ENCODE data around the gene CHRM2.

CHRM2 gene

GRCh38 chr7:136914016-136914415 lies 45.6 kb downstream of the CHRM2 start:
- H3K9me3 ChIP-seq (ENCODE audit: control extremely low read depth in 1 of 5, control insufficient read depth in 4 of 5, insufficient read depth in 2 of 5, low read depth in 1 of 5, low read length in 4 of 5), result no peaks in the 10 kb centered on the region
- CTCF ChIA-PET, result interaction anchor here (0.7 kb wide), 1 partner anchor 13 kb away, joined by 3 read pairs; no protein-coding TSS in a partner anchor
- WGBS (ENCODE audit: insufficient coverage), result 100% methylated on average over 1 of the region's 3 CpGs
- no peak overlapping the region for H3K4me3 ChIP-seq (ENCODE audit: control insufficient read depth in 1 of 7, extremely low read depth in 1 of 7, insufficient read depth in 4 of 7, low read depth in 2 of 7, low read length in 6 of 7)
- no peaks in the 10 kb centered on the region for H3K36me3 ChIP-seq (ENCODE audit: control insufficient read depth in 4 of 4, insufficient read depth in 4 of 4, low read length in 3 of 4)
- H3K27me3 ChIP-seq (replicated peaks in 2 of 5; ENCODE audit: control insufficient read depth in 4 of 5, insufficient read depth in 5 of 5, low read length in 4 of 5), result no peaks in the 10 kb centered on the region
- POLR2A ChIA-PET, result no interaction called here
- DNase-seq, result no peak
- H3K27ac ChIP-seq (ENCODE audit: insufficient read depth in 1 of 2, low read depth in 1 of 2, low read length in 2 of 2, poor library complexity in 1 of 2, severe bottlenecking in 2 of 2), result no peak overlapping the region
- no peaks in the 10 kb centered on the region for H3K4me1 ChIP-seq (ENCODE audit: control extremely low read depth in 1 of 4, control insufficient read depth in 4 of 4, insufficient read depth in 4 of 4, low read length in 3 of 4)

GRCh38 chr7:136919820-136920219 lies 51.4 kb downstream of the CHRM2 start:
- Histone ChIP-seq H3K9me3 (ENCODE audit: control extremely low read depth in 1 of 5, control insufficient read depth in 4 of 5, insufficient read depth in 2 of 5, low read depth in 1 of 5, low read length in 4 of 5) (no peaks in the 10 kb centered on the region), H3K36me3 (ENCODE audit: control insufficient read depth in 4 of 4, insufficient read depth in 4 of 4, low read length in 3 of 4) (no peaks in the 10 kb centered on the region), H3K4me1 (ENCODE audit: control extremely low read depth in 1 of 4, control insufficient read depth in 4 of 4, insufficient read depth in 4 of 4, low read length in 3 of 4) (peaks cover 2 to 20% (median 4%) of the 10 kb centered on the region in 4 experiments), H3K27me3 (replicated peaks in 2 of 5; ENCODE audit: control insufficient read depth in 4 of 5, insufficient read depth in 5 of 5, low read length in 4 of 5) (no peaks in the 10 kb centered on the region), H3K27ac (ENCODE audit: insufficient read depth in 1 of 2, low read depth in 1 of 2, low read length in 2 of 2, poor library complexity in 1 of 2, severe bottlenecking in 2 of 2) (no peak overlapping the region), H3K4me3 (ENCODE audit: control insufficient read depth in 1 of 7, extremely low read depth in 1 of 7, insufficient read depth in 4 of 7, low read depth in 2 of 7, low read length in 6 of 7) (no peak overlapping the region)
- no CpG with 5 or more reads among the region's 2 CpGs for WGBS (ENCODE audit: insufficient coverage)
- ChIA-PET POLR2A (no interaction called here), CTCF (interaction anchor here (0.6 to 1.3 kb wide), 3 partner anchors 42 to 1154 kb away, joined by 3 read pairs; no protein-coding TSS in a partner anchor)
- DNase-seq, result no peak

GRCh38 chr7:136923111-136923667 lies 54.7 kb downstream of the CHRM2 start:
- CTCF ChIA-PET, result no interaction called here
- no peaks in the 10 kb centered on the region for H3K36me3 ChIP-seq (ENCODE audit: control insufficient read depth in 4 of 4, insufficient read depth in 4 of 4, low read length in 3 of 4)
- no peak overlapping the region for H3K27ac ChIP-seq (ENCODE audit: insufficient read depth in 1 of 2, low read depth in 1 of 2, low read length in 2 of 2, poor library complexity in 1 of 2, severe bottlenecking in 2 of 2)
- peaks cover 6 to 43% (median 17%) of the 10 kb centered on the region in 4 experiments for H3K4me1 ChIP-seq (ENCODE audit: control extremely low read depth in 1 of 4, control insufficient read depth in 4 of 4, insufficient read depth in 4 of 4, low read length in 3 of 4)
- WGBS (ENCODE audit: insufficient coverage), result no CpG with 5 or more reads among the region's 3 CpGs
- H3K27me3 ChIP-seq (replicated peaks in 2 of 5; ENCODE audit: control insufficient read depth in 4 of 5, insufficient read depth in 5 of 5, low read length in 4 of 5), result no peaks in the 10 kb centered on the region
- POLR2A ChIA-PET, result no interaction called here
- DNase-seq, result no peak
- H3K9me3 ChIP-seq (ENCODE audit: control extremely low read depth in 1 of 5, control insufficient read depth in 4 of 5, insufficient read depth in 2 of 5, low read depth in 1 of 5, low read length in 4 of 5), result no peaks in the 10 kb centered on the region
- no peak overlapping the region for H3K4me3 ChIP-seq (ENCODE audit: control insufficient read depth in 1 of 7, extremely low read depth in 1 of 7, insufficient read depth in 4 of 7, low read depth in 2 of 7, low read length in 6 of 7)

- DNase-seq, result peak; percentile 44 to 78 (median 65)
- H3K36me3 ChIP-seq (ENCODE audit: control insufficient read depth in 4 of 4, insufficient read depth in 4 of 4, low read length in 3 of 4), result no peaks in the 10 kb centered on the region
- POLR2A ChIA-PET, result interaction anchor here (0.6 kb wide), 1 partner anchor 81 kb away, joined by 3 read pairs; no protein-coding TSS in a partner anchor
- peaks cover 6 to 43% (median 19%) of the 10 kb centered on the region in 4 experiments for H3K4me1 ChIP-seq (ENCODE audit: control extremely low read depth in 1 of 4, control insufficient read depth in 4 of 4, insufficient read depth in 4 of 4, low read length in 3 of 4)
- no peaks in the 10 kb centered on the region for H3K27me3 ChIP-seq (replicated peaks in 2 of 5; ENCODE audit: control insufficient read depth in 4 of 5, insufficient read depth in 5 of 5, low read length in 4 of 5)
- H3K4me3 ChIP-seq (ENCODE audit: control insufficient read depth in 1 of 7, extremely low read depth in 1 of 7, insufficient read depth in 4 of 7, low read depth in 2 of 7, low read length in 6 of 7), result peak overlapping the region in 2 of 7 experiments; percentile 22 to 34
- H3K27ac ChIP-seq (ENCODE audit: insufficient read depth in 1 of 2, low read depth in 1 of 2, low read length in 2 of 2, poor library complexity in 1 of 2, severe bottlenecking in 2 of 2), result peak overlapping the region in 1 of 2 experiments; percentile 58
- H3K9me3 ChIP-seq (ENCODE audit: control extremely low read depth in 1 of 5, control insufficient read depth in 4 of 5, insufficient read depth in 2 of 5, low read depth in 1 of 5, low read length in 4 of 5), result no peaks in the 10 kb centered on the region
- CTCF ChIA-PET, result interaction anchor here (1.4 kb wide), 2 partner anchors 15 to 23 kb away, joined by 3 to 4 read pairs; no protein-coding TSS in a partner anchor
- 0% methylated on average over 1 of the region's 3 CpGs for WGBS (ENCODE audit: insufficient coverage)
Observed at GRCh38 chr7:136925044-136925443, 56.6 kb downstream of the CHRM2 start.

- H3K4me1 ChIP-seq (ENCODE audit: control extremely low read depth in 1 of 4, control insufficient read depth in 4 of 4, insufficient read depth in 4 of 4, low read length in 3 of 4), result peaks cover 6 to 43% (median 19%) of the 10 kb centered on the region in 4 experiments
- H3K36me3 ChIP-seq (ENCODE audit: control insufficient read depth in 4 of 4, insufficient read depth in 4 of 4, low read length in 3 of 4), result no peaks in the 10 kb centered on the region
- peak overlapping the region in 1 of 2 experiments; percentile 58 for H3K27ac ChIP-seq (ENCODE audit: insufficient read depth in 1 of 2, low read depth in 1 of 2, low read length in 2 of 2, poor library complexity in 1 of 2, severe bottlenecking in 2 of 2)
- no peaks in the 10 kb centered on the region for H3K9me3 ChIP-seq (ENCODE audit: control extremely low read depth in 1 of 5, control insufficient read depth in 4 of 5, insufficient read depth in 2 of 5, low read depth in 1 of 5, low read length in 4 of 5)
- peak overlapping the region in 2 of 7 experiments; percentile 22 to 45 for H3K4me3 ChIP-seq (ENCODE audit: control insufficient read depth in 1 of 7, extremely low read depth in 1 of 7, insufficient read depth in 4 of 7, low read depth in 2 of 7, low read length in 6 of 7)
- DNase-seq, result peak; percentile 15 to 68 (median 48)
- ChIA-PET POLR2A (no interaction called here), CTCF (interaction anchor here (1.1 to 1.4 kb wide), 3 partner anchors 14 to 24 kb away, joined by 3 to 4 read pairs (median 3); no protein-coding TSS in a partner anchor)
- H3K27me3 ChIP-seq (replicated peaks in 2 of 5; ENCODE audit: control insufficient read depth in 4 of 5, insufficient read depth in 5 of 5, low read length in 4 of 5), result no peaks in the 10 kb centered on the region
Observed at GRCh38 chr7:136925556-136925955, 57.1 kb downstream of the CHRM2 start.

GRCh38 chr7:136931169-136931867 lies 62.9 kb downstream of the CHRM2 start:
- WGBS (ENCODE audit: insufficient coverage), result 100% methylated on average over 3 of the region's 3 CpGs
- Histone ChIP-seq H3K27me3 (replicated peaks in 2 of 5; ENCODE audit: control insufficient read depth in 4 of 5, insufficient read depth in 5 of 5, low read length in 4 of 5) (no peaks in the 10 kb centered on the region), H3K9me3 (ENCODE audit: control extremely low read depth in 1 of 5, control insufficient read depth in 4 of 5, insufficient read depth in 2 of 5, low read depth in 1 of 5, low read length in 4 of 5) (no peaks in the 10 kb centered on the region), H3K4me3 (ENCODE audit: control insufficient read depth in 1 of 7, extremely low read depth in 1 of 7, insufficient read depth in 4 of 7, low read depth in 2 of 7, low read length in 6 of 7) (no peak overlapping the region), H3K4me1 (ENCODE audit: control extremely low read depth in 1 of 4, control insufficient read depth in 4 of 4, insufficient read depth in 4 of 4, low read length in 3 of 4) (peaks cover 0 to 9% (median 6%) of the 10 kb centered on the region in 4 experiments), H3K27ac (ENCODE audit: insufficient read depth in 1 of 2, low read depth in 1 of 2, low read length in 2 of 2, poor library complexity in 1 of 2, severe bottlenecking in 2 of 2) (no peak overlapping the region), H3K36me3 (ENCODE audit: control insufficient read depth in 4 of 4, insufficient read depth in 4 of 4, low read length in 3 of 4) (no peaks in the 10 kb centered on the region)
- ChIA-PET CTCF (no interaction called here), POLR2A (no interaction called here)
- no peak for DNase-seq

- Histone ChIP-seq H3K9me3 (ENCODE audit: control extremely low read depth in 1 of 5, control insufficient read depth in 4 of 5, insufficient read depth in 2 of 5, low read depth in 1 of 5, low read length in 4 of 5) (no peaks in the 10 kb centered on the region), H3K27ac (ENCODE audit: insufficient read depth in 1 of 2, low read depth in 1 of 2, low read length in 2 of 2, poor library complexity in 1 of 2, severe bottlenecking in 2 of 2) (no peak overlapping the region), H3K4me3 (ENCODE audit: control insufficient read depth in 1 of 7, extremely low read depth in 1 of 7, insufficient read depth in 4 of 7, low read depth in 2 of 7, low read length in 6 of 7) (no peak overlapping the region), H3K36me3 (ENCODE audit: control insufficient read depth in 4 of 4, insufficient read depth in 4 of 4, low read length in 3 of 4) (no peaks in the 10 kb centered on the region), H3K27me3 (replicated peaks in 2 of 5; ENCODE audit: control insufficient read depth in 4 of 5, insufficient read depth in 5 of 5, low read length in 4 of 5) (no peaks in the 10 kb centered on the region), H3K4me1 (ENCODE audit: control extremely low read depth in 1 of 4, control insufficient read depth in 4 of 4, insufficient read depth in 4 of 4, low read length in 3 of 4) (peaks cover 0 to 10% (median 4%) of the 10 kb centered on the region in 4 experiments)
- ChIA-PET CTCF (interaction anchor here (1.2 kb wide), 1 partner anchor 11 kb away, joined by 3 read pairs; no protein-coding TSS in a partner anchor), POLR2A (no interaction called here)
- DNase-seq, result no peak
- WGBS (ENCODE audit: insufficient coverage), result no CpG with 5 or more reads among the region's 5 CpGs
Observed at GRCh38 chr7:136937436-136937835, 69.0 kb downstream of the CHRM2 start.
